ENCODE measurements around the gene TMEM252.

Gene TMEM252, protein sequence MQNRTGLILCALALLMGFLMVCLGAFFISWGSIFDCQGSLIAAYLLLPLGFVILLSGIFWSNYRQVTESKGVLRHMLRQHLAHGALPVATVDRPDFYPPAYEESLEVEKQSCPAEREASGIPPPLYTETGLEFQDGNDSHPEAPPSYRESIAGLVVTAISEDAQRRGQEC

GRCh38 chr9:68540712-68541535 lies at the start of gene TMEM252:
Gene TMEM252 (minus strand): TSS chr9:68540883. CDS start chr9:68540814, 69 bp downstream.
- no peak within 1 kb of the TSS for H3K4me3 ChIP-seq (ENCODE audit: low read depth, low read length)
- DNase-seq (ENCODE audit: low read depth), result no peak
- TF ChIP-seq CTCF (IDR thresholded peaks at IDR 0.05; ENCODE audit: low read depth, low read length, missing control alignments), result no peak

- no peak for TF ChIP-seq CTCF (IDR thresholded peaks at IDR 0.05; ENCODE audit: low read depth, low read length, missing control alignments)
These were observed 44.5 kb upstream of the TMEM252 start for GRCh38 chr9:68585034-68585761.

GRCh38 chr9:68584189-68585033 lies 43.7 kb upstream of the TMEM252 start:
- peak; percentile 74 for DNase-seq (ENCODE audit: low read depth)
- peak; percentile 99 for TF ChIP-seq CTCF (IDR thresholded peaks at IDR 0.05; ENCODE audit: low read depth, low read length, missing control alignments)
- no peak overlapping the region for H3K4me3 ChIP-seq (ENCODE audit: low read depth, low read length)

More at GRCh38 chr9:68585034-68585761, 44.5 kb upstream of the TMEM252 start:
- no peak for DNase-seq (ENCODE audit: low read depth)
- no peak overlapping the region for H3K4me3 ChIP-seq (ENCODE audit: low read depth, low read length)

DNA sequence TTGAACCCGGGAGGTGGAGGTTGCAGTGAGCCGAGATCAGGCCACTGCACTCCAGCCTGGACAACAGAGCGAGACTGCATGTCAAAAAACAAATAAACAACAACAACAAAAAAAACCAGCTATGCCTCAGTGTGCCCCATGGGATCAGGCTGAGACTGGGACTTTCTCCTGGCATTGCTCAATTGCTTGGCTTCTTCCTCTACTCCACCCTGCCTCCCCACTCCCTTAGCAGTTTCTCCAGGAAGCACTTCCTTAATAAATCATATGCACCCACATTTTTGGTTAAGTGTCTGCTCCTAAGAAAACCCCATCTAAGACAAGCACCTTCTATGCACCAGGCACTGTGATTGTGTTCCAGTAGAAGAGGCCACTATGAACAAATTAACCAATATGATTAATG lies 41.0 kb upstream of the TMEM252 start:
- no peak for DNase-seq (ENCODE audit: low read depth)
- no peak for TF ChIP-seq CTCF (IDR thresholded peaks at IDR 0.05; ENCODE audit: low read depth, low read length, missing control alignments)
- H3K4me3 ChIP-seq (ENCODE audit: low read depth, low read length), result no peak overlapping the region

DNA sequence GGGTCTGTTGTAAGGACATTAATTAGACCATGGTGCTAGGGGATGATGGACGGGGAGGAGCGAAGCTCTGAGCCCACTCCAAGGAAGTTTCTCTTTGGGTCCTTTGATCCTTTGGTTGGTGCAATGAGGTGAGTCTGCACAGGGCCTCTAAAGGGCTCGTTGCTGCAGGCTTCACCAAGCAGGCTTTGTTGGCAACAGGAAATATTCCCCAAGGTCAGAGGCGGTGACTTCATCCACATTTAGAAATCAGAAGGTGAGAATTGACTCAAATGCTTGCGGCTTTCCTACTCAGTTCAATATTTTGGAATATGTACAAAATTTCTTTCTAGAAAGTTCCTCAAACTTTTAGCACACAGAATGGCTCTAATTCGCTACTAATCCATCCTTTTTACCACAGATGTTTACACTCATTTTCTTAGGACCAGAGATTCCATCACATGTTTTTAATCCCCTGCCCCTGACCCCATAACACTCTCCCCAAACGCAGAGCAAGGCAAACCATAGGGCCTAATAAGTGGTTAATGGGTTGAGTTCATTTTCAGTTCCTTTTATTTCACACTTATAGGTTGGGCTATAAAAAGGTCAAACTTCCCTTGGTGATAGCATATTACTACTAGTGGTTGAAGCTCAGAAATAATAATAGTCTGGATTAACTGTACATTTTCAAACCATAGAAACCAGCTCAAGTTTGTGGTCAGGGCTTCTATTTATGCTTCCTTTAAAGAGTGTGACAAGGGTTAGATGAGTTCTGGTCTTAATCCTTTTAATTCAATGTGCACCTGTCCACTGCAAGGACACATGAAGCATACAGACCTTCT lies 37.3 kb upstream of the TMEM252 start:
- DNase-seq (ENCODE audit: low read depth), result peak; percentile 49
- no peak overlapping the region for H3K4me3 ChIP-seq (ENCODE audit: low read depth, low read length)
- TF ChIP-seq CTCF (IDR thresholded peaks at IDR 0.05; ENCODE audit: low read depth, low read length, missing control alignments), result no peak

DNA sequence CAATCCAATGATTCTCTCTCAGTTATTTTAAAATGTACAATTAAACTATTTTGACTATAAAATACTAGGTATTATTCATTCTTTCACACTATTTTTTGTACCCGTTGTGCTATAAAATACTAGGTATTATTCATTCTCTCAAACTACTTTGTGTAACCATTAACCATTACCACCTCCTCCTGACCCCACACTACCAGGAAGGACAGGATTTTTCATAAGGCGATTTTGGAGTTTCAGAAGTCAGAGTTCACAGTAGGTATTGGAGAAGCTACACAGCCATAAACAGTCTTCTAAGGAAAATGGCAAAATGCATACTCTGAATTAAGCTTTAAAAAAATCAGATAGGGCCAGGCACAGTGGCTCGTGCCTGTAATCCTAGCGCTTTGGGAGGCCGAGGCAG lies 35.1 kb upstream of the TMEM252 start:
- DNase-seq (ENCODE audit: low read depth), result no peak

More for the DNA sequence above, 35.1 kb upstream of the TMEM252 start:
- no peak overlapping the region for H3K4me3 ChIP-seq (ENCODE audit: low read depth, low read length)
- TF ChIP-seq CTCF (IDR thresholded peaks at IDR 0.05; ENCODE audit: low read depth, low read length, missing control alignments), result no peak
